MCF 10A (cell line): ENCODE measurements around the gene SERPINB3. TPM values are rescaled to one million over a fixed set of nuclear protein-coding genes. Genes with fewer than 3 reads are reported as not detected.
A peak's percentile ranks its signal among the peaks of the same experiment; 100 is the strongest.

Source experiments
- BruUV-seq: library from RNA; stranded (reverse); fragments of 400-500 nt; replicated peaks from 2 replicates; lab custom pipeline; 2021; lab: Mats Ljungman, UMichigan
- CTCF ChIA-PET: fragments of 300-600 bp; sonication (Branson Sonifier 250); formaldehyde crosslinking; extraction: SDS; loops from one replicate; lab custom pipeline; 2021; ENCODE audit warnings: antibody characterized with exemption, inconsistent platforms; lab: Yijun Ruan, JAX
- POLR2A ChIA-PET: fragments of 300-600, 350-650 bp; sonication (Branson Sonifier 250); formaldehyde crosslinking; extraction: SDS; loops from one replicate; lab custom pipeline; 2020; ENCODE audit warnings: antibody characterized with exemption, inconsistent platforms; lab: Yijun Ruan, JAX
- DNase-seq: peaks from one replicate; pipeline ENCODE4 v3.0.0-alpha.2; 2018; ENCODE audit not compliant: unreplicated experiment
- H3K27ac Mint-ChIP-seq: one replicate; pipeline ENCODE4 v1.8.0; 2022; ENCODE audit warnings: mild to moderate bottlenecking, low read depth, mixed read lengths; ENCODE audit not compliant: unreplicated experiment
- H3K27me3 Mint-ChIP-seq: one replicate; pipeline ENCODE4 v1.8.0; 2022; ENCODE audit warnings: mixed read lengths; ENCODE audit not compliant: insufficient read depth, unreplicated experiment
- H3K36me3 Mint-ChIP-seq: one replicate; pipeline ENCODE4 v1.8.0; 2022; ENCODE audit warnings: mild to moderate bottlenecking, moderate library complexity, mixed read lengths; ENCODE audit not compliant: insufficient read depth, unreplicated experiment
- H3K4me1 Mint-ChIP-seq: one replicate; pipeline ENCODE4 v1.8.0; 2022; ENCODE audit warnings: mixed read lengths; ENCODE audit not compliant: insufficient read depth, unreplicated experiment
- H3K4me3 Mint-ChIP-seq: one replicate; pipeline ENCODE4 v1.8.0; 2022; ENCODE audit warnings: mild to moderate bottlenecking, moderate library complexity, mixed read lengths; ENCODE audit not compliant: unreplicated experiment
- H3K9me3 Mint-ChIP-seq: one replicate; pipeline ENCODE4 v1.8.0; 2022; ENCODE audit warnings: mixed read lengths; ENCODE audit not compliant: unreplicated experiment
- CTCF ChIP-seq: fragments of 200-600 bp; IDR thresholded peaks from one replicate; pipeline ENCODE4 v1.8.0; 2022; ENCODE audit warnings: antibody characterized with exemption, mild to moderate bottlenecking; ENCODE audit not compliant: unreplicated experiment
- intact Hi-C: fragments of 100-400 bp; cut with micrococcal nuclease; formaldehyde crosslinking; loops from 2 replicates; pipeline ENCODE4 v1.14.1; 2022
- total RNA-seq: library from RNA; stranded (reverse); gene quantifications from 2 replicates; pipeline ENCODE4 v1.2.3, GENCODE V29; 2022

The SERPINB3 gene
- total RNA-seq, 1 experiment from 2014 or later = 0.28 TPM

- Mint-ChIP-seq H3K36me3 (no peaks in the 10 kb centered on the region), H3K27ac (no peak overlapping the region), H3K4me1 (peaks cover 17% of the 10 kb centered on the region), H3K4me3 (no peak overlapping the region), H3K27me3 (no peaks in the 10 kb centered on the region), H3K9me3 (peaks cover 30% of the 10 kb centered on the region)
- intact Hi-C loops = no loop called here
- DNase-seq = no peak
- POLR2A ChIA-PET = no interaction called here
- TF ChIP-seq CTCF = no peak
- CTCF ChIA-PET = no interaction called here
- BruUV-seq = no TSS peak
Observed at GRCh38 chr18:63689064-63689463, 27.4 kb upstream of the SERPINB3 start.

- Mint-ChIP-seq H3K27me3 (no peaks in the 10 kb centered on the region), H3K4me3 (no peak overlapping the region), H3K36me3 (no peaks in the 10 kb centered on the region), H3K27ac (no peak overlapping the region), H3K9me3 (peaks cover 38% of the 10 kb centered on the region), H3K4me1 (peaks cover 36% of the 10 kb centered on the region)
- no peak for TF ChIP-seq CTCF
- POLR2A ChIA-PET = interaction anchor here (0.6 kb wide), 1 partner anchor 12 kb away, joined by 3 read pairs; no protein-coding TSS in a partner anchor
- intact Hi-C loops = no loop called here
- no TSS peak for BruUV-seq
- CTCF ChIA-PET = interaction anchor here (1.3 kb wide), 1 partner anchor 55 kb away, joined by 5 read pairs; no protein-coding TSS in a partner anchor
- no peak for DNase-seq
Observed at GRCh38 chr18:63686871-63687270, 25.2 kb upstream of the SERPINB3 start.

GRCh38 chr18:63684718-63685117 is 23.0 kb upstream of the SERPINB3 start:
- H3K36me3 Mint-ChIP-seq = no peaks in the 10 kb centered on the region
- H3K9me3 Mint-ChIP-seq = peaks cover 30% of the 10 kb centered on the region
- ChIA-PET POLR2A (interaction anchor here (0.6 to 2.1 kb wide), 5 partner anchors 10 to 98 kb away, joined by 3 to 18 read pairs (median 4); partner anchors contain the start of gene SERPINB13), CTCF (interaction anchor here (0.5 to 2.8 kb wide), 7 partner anchors 9 to 725 kb away, joined by 3 to 16 read pairs (median 3); no protein-coding TSS in a partner anchor)
- intact Hi-C loops = no loop called here
- H3K27me3 Mint-ChIP-seq = no peaks in the 10 kb centered on the region
- TF ChIP-seq CTCF = no peak
- BruUV-seq = no TSS peak
- peak overlapping the region; percentile 100 for H3K27ac Mint-ChIP-seq
- no peak overlapping the region for H3K4me3 Mint-ChIP-seq
- peaks cover 36% of the 10 kb centered on the region for H3K4me1 Mint-ChIP-seq
- no peak for DNase-seq

- POLR2A ChIA-PET = interaction anchor here (0.7 to 2.7 kb wide), 12 partner anchors 9 to 213 kb away, joined by 3 to 22 read pairs (median 6); partner anchors contain the start of genes SERPINB13 and SERPINB5
- intact Hi-C loops = loop anchor here (2.0 kb wide), 1 partner anchor 97 kb away; the partner anchor contains the start of gene SERPINB13
- no peak for TF ChIP-seq CTCF
- BruUV-seq = no TSS peak
- Mint-ChIP-seq H3K36me3 (no peaks in the 10 kb centered on the region), H3K4me3 (no peak overlapping the region), H3K9me3 (peaks cover 22% of the 10 kb centered on the region), H3K27ac (peak overlapping the region; percentile 100), H3K27me3 (no peaks in the 10 kb centered on the region), H3K4me1 (peaks cover 36% of the 10 kb centered on the region)
- CTCF ChIA-PET = interaction anchor here (0.7 to 2.8 kb wide), 6 partner anchors 15 to 166 kb away, joined by 3 to 16 read pairs (median 4); no protein-coding TSS in a partner anchor
- DNase-seq = no peak
Observed at GRCh38 chr18:63683890-63684289, 22.2 kb upstream of the SERPINB3 start.
